ENCODE data around the gene LRRC47. TPM values are rescaled to one million over a fixed set of nuclear protein-coding genes. Genes with fewer than 3 reads are reported as not detected.

The LRRC47 gene
- total and polyA plus RNA-seq, 2 of the 8 experiments (the other 6 are each of a cell fraction or from before 2014, with no cell fraction given): 38.3 to 82.4 TPM

DNA sequence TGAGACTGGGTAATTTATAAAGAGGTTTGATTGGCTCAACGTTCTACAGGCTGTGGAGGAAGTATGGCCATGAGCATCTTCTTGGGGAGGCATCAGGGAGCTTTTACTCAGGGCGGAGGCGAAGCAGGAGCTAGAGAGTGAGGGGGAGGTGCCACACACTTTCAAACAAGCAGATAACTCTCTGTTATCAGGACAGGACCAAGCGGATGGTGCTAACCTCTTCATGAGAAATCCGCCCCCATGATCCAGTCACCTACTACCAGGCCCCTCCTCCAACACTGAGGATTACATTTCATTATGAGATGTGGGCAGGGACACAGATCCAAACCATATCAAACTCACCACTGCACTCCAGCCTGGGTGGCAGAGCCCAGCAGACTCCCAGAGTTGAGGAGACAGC is 11.5 kb upstream of the LRRC47 start:
- Histone ChIP-seq H2BK15ac (ENCODE audit: low read length) (no peak overlapping the region), H4K91ac (replicated peaks; ENCODE audit: insufficient read length, low read length) (no peak overlapping the region), H2AK5ac (ENCODE audit: low read depth, low read length) (no peak overlapping the region), H3K4ac (replicated peaks; ENCODE audit: insufficient read length, low read depth, low read length) (no peak overlapping the region), H4K5ac (ENCODE audit: insufficient read length, low read depth, low read length) (no peak overlapping the region), H2BK5ac (ENCODE audit: low read depth, low read length) (no peak overlapping the region), H4K8ac (ENCODE audit: extremely low read depth, insufficient read depth, low read length) (no peak overlapping the region), H3K23ac (ENCODE audit: insufficient read length) (no peak overlapping the region), H3K9ac (replicated peaks in 1 of 4; ENCODE audit: extremely low read depth in 1 of 4, low read depth in 3 of 4, low read length in 3 of 4) (no peak overlapping the region), H2AFZ (ENCODE audit: low read length) (no peak overlapping the region), H3K79me2 (ENCODE audit: control insufficient read depth in 1 of 2, insufficient read depth in 2 of 2, low read length in 2 of 2) (no peaks in the 10 kb centered on the region), H3K4me2 (ENCODE audit: insufficient read depth in 1 of 2, low read depth in 2 of 2, low read length in 2 of 2) (no peak overlapping the region), H3K27me3 (replicated peaks in 1 of 4; ENCODE audit: control insufficient read depth in 3 of 4, extremely low read depth in 1 of 4, insufficient read depth in 3 of 4, low read length in 3 of 4) (no peaks in the 10 kb centered on the region), H3K56ac (replicated peaks; ENCODE audit: insufficient read length, low read depth, low read length) (no peak overlapping the region), H3K4me3 (ENCODE audit: extremely low read depth in 1 of 4, insufficient read depth in 2 of 4, low read depth in 3 of 4, low read length in 4 of 4) (no peak overlapping the region), H3K4me1 (replicated peaks in 1 of 4; ENCODE audit: control insufficient read depth in 3 of 4, insufficient read depth in 4 of 4, low read length in 3 of 4) (peaks cover 0 to 5% (median 0%) of the 10 kb centered on the region in 4 experiments; a peak in 1 of 7 replicates), H3K36me3 (ENCODE audit: control insufficient read depth in 2 of 4, insufficient read depth in 4 of 4, low read length in 3 of 4) (no peaks in the 10 kb centered on the region), H3K9me3 (ENCODE audit: insufficient read depth in 2 of 2, low read depth in 1 of 2, low read length in 1 of 2) (peaks cover 8 to 20% of the 10 kb centered on the region in 2 experiments; a peak in 3 of 4 replicates), H3K79me1 (ENCODE audit: low read depth, low read length) (no peaks in the 10 kb centered on the region), H3K23me2 (ENCODE audit: low read depth, low read length) (no peaks in the 10 kb centered on the region), H4K20me1 (replicated peaks in 1 of 2; ENCODE audit: control insufficient read depth in 1 of 2, insufficient read depth in 2 of 2, low read length in 2 of 2) (no peaks in the 10 kb centered on the region), H2BK20ac (ENCODE audit: low read length) (no peak overlapping the region), H3K18ac (ENCODE audit: extremely low read depth, low read length) (no peak overlapping the region), H3K27ac (ENCODE audit: low read depth, low read length) (no peak overlapping the region), H3K14ac (ENCODE audit: insufficient read length) (no peak overlapping the region), H2BK120ac (replicated peaks; ENCODE audit: low read depth, low read length) (no peak overlapping the region), H2BK12ac (ENCODE audit: low read depth, low read length) (no peak overlapping the region)
- ChIA-PET POLR2A (ENCODE audit: partially characterized antibody) (no interaction called here), CTCF (ENCODE audit: partially characterized antibody) (no interaction called here)
- WGBS, 2 experiments (ENCODE audit: extremely low coverage in 1 of 2, insufficient coverage in 1 of 2, insufficient read length in 1 of 2, insufficient replicate concordance in 2 of 2, low coverage in 1 of 2, low lambda C conversion rate in 2 of 2, missing lambda C conversion rate in 1 of 2): 90% methylated on average over 5 of the region's 5 CpGs; no CpG with 5 or more reads in 1 of the 2 experiments
- no peak for TF ChIP-seq RBBP5 (IDR thresholded peaks at IDR 0.05; ENCODE audit: borderline replicate concordance, low read depth, low read length)
- TF ChIP-seq CBX5 (IDR thresholded peaks at IDR 0.05; ENCODE audit: low read depth, low read length): no peak
- TF ChIP-seq TCF12 (IDR thresholded peaks at IDR 0.05; ENCODE audit: low read depth, low read length): no peak
- no peak for DNase-seq (ENCODE audit: low read depth in 1 of 2, low spot score in 2 of 2)
- no peak for FAIRE-seq

All from H1 (cell line).